HG02981 (cell line): ENCODE data around the gene FAM24B.

Source experiments
- ATAC-seq: cut with Tn5 transposase; IDR thresholded peaks from one replicate; pipeline ENCODE4 v1.9.1; 2021; ENCODE audit warnings: mild to moderate bottlenecking, moderate library complexity; ENCODE audit not compliant: unreplicated experiment

Gene FAM24B

DNA sequence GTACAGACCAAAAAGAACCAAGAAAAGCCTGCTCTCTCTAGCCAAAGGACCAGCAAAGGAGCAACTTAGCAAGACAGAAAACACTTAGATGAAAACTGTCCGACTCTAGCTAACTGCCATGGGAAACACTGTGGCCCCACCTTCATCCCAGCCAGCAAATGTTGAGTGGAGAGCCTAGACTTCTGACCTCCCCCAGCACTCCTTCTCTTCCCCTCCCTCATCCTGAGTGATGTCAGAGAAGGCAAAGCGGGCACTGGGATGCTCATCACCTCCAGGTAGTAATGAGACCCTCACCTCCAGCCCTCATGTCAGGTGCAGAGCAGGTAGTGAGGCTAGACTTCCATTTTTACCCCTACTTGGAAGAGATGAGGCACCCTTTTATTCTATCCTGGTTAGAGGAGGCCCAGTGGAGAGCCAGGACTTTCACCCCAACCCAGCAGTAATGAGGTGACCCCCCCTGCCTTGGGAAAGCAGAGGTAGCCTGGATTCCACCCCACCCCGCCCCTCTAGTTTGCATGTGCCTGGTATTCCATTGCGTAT lies 50.6 kb downstream of the FAM24B start:
- no peak for ATAC-seq

DNA sequence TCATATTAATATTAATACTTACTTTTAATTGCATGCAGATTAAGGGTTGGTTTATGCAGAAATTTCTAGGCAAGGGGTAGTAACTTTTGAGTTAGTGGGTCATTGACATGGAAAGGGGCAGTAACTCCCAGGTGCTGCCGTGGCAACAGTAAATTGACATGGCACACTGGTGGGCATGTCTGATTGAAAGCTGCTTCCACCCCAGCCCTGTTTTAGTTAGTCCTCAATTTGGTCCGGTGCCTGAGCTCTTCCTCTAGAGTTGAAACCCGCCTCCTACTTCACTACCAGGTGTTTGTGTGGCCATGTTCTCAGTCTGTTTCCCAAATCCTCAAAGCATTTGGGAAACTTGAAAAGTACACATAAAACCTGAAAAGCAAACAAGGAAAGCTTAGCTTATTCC lies 52.1 kb downstream of the FAM24B start:
- no peak for ATAC-seq

DNA sequence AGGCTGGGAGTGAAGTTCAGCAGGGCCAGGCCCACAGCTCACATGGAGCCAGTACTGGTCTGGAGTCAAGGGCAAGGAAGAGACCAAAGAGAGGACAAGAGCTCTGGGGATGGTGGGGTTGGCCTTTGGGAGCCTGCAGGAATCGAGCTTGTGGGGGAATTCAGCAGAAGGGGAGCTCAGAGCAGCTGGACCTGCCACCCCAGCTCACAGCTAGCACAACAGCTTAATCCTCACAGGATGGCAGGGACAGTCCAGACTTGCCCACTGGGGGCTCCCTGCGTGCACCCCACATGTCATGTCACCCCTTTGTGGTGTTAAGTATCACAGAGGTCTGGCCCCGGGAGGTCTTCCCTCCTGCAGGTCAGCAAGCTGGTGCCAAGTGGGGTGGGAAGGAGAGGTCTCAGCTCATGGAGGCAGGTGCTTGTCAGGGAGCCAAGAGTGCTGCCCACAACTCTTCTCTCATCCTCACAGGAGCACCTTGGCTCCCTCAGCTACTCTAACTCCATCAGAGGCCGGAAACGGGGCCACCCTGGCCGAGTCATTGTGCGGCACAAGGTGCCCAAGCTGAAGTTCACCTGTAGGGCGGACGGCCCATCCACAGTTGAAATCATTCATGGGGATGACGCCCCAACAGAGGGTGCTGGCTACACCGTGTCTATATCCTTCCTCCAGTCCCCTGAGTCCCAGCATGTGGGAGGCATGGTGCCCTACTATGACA lies 56.2 kb downstream of the FAM24B start:
- ATAC-seq, result no peak

DNA sequence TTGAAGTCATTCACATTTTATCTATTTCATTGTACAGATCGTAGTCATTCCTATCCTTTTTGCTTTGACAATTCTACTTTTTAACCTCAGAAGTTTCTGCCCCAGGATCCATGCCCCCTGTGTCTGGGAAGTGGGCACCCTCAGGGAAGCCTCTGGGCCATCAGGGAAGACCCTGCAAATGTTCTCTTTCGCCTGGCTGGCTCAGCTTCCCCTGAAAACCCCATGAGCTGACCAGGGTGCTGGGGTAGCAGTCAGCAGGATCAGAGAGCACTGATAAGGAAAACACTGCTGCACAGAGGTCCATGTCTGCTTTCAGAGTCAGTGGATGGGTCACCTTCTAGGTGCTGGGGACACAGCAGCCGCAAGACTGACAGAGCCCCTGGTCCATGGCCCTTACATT lies 57.6 kb downstream of the FAM24B start:
- ATAC-seq, result no peak

GRCh38 chr10:122815458-122815857 lies 63.9 kb downstream of the FAM24B start:
- no peak for ATAC-seq

DNA sequence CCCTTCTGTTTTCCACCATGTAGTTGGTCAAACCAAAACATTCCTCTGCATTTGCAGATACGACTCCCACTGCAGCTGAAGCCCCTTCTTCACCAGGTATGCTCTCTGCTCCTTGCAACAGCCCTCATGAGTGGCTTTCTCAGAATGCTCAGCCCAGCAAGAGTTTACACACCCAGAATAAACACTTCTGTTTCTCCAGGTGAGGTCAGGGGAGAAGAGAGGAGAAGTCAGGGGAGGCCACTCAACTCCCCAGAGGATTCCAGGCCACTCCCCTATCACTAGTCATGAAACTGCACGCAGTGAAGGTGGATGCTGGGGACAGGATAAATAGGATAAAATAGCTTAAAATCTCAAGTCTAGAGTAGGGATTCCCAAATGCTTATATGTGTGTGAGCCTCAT lies 64.9 kb downstream of the FAM24B start:
- ATAC-seq, result no peak

DNA sequence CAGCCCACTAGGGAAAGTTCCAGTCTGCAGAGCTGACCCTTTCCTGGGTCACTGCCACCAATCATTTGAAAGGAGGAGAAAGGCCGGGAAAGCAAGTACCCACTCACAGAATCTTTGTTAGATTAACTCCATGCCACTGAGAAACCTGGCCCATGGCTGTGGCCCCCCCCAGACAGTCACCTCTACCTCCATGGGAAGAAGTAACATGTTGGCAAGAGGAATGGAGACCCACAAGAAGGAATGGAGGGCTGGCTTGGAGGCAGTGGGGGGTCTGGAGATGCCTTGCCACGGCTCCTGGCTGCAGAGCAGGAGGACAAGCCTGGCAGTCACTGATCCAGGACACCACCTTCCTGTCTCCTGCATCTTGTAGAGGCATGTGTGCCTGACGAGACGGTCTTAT lies 66.6 kb downstream of the FAM24B start:
- no peak for ATAC-seq

DNA sequence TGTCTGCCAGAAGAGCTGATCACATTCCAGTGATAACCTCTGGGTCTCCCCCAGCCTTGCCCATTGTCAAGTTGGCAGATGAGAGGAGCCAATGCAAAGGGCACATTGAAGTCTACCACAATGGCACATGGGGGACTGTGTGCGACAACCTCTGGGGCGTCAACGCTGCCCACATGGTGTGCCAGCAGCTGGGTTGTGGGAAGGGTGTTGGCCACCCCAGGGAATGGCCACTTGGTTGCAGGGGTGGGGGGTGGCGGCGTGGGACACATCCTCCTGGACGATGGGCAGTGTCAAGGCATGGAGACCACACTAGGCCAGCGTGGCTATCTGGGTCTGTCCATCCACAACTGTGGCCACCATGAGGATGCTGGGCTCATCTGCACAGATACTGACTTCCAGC lies 77.1 kb downstream of the FAM24B start:
- no peak for ATAC-seq
